GM21529 (cell line): ENCODE results near the gene PDRG1.
A peak's percentile ranks its signal among the peaks of the same experiment; 100 is the strongest.

Experiments
- ATAC-seq: cut with Tn5 transposase; IDR thresholded peaks from one replicate; pipeline ENCODE4 v1.9.1; 2021; ENCODE audit not compliant: unreplicated experiment

Gene PDRG1

DNA sequence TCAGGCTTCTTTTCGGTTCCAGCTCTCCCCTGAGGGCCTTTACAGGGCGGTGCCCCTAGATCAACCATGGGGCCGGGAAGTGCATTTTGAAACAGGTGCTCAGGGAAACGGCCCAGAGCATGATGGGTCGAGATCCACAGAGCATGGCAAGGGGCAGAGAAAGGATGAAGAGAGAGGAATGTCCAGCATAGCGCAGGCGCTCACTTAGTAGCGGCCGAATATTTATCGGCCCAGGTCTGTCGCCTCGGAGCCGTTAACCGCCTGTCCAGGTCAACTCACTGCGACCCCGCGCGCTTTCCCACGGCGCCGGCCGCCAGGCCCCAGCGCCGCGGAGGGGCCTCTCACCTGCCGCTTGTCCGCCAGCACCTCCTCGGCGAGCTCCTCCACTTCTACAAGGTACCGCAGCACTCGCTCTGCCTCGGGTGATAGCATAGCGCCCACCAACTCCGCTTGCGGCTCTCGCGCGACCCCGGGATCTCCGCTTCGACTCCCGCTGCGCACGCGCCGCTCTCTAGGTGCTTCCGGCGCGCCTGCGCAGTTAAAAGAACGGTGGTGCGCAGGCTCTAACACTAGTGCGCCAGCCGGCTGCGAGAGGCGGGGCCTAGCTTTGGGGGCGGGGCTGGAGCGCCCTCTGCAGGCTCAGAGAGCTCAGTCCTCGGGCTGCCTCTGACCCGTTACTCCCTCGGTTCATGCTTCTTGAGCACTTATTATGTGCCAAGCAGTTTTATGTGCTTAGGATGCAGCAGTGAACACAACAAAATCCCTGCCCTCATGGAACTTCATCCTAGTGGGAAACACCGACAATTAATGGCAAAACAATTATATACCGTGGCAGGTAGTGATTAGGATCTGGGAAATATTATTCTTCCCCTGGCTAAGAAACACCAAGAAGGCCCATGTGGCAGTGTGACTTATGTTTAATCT lies at the start of gene PDRG1:
Gene PDRG1 (minus strand): TSS at position 517 of the 924 bp plus-strand sequence. CDS start 85 bp downstream, at position 432.
- ATAC-seq: peak; percentile 86

DNA sequence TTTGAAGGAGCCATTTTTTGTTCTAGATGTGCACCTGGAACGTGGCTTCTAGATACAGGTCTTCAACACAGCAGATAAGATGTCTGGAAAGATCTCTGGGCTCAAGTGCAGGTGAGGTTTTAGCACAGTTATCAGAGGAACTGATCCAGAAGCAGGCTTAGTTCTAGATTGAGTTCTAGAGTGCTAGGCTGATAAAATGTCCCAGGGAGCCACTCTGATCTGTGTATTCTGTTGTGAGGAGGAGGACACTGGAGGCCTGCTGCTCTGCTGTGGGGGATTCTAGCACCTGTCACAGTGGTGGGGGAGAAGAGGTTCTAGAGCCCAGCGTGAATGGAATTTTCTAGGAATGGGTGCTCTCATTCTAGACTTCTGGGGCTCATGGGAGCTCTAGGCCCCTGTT lies 46.4 kb upstream of the PDRG1 start:
- ATAC-seq: no peak

DNA sequence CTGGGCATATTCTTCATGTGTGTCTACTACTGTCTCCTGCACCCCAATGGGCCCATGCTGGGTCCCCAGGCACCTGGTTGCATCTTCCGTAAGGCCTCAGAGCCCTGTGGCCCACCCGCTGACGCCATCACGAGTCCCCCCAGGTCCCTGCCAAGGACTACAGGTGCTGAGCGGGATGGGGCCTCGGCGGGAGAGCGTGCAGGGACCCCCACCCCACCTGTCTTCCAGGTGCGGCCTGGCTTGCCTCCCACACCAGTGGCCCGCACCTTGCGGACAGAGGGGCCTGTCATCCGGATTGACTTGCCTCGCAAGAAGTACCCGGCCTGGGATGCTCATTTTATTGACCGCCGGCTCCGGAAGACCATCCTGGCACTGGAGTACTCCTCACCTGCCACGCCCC lies 45.1 kb upstream of the PDRG1 start:
- ATAC-seq: no peak

DNA sequence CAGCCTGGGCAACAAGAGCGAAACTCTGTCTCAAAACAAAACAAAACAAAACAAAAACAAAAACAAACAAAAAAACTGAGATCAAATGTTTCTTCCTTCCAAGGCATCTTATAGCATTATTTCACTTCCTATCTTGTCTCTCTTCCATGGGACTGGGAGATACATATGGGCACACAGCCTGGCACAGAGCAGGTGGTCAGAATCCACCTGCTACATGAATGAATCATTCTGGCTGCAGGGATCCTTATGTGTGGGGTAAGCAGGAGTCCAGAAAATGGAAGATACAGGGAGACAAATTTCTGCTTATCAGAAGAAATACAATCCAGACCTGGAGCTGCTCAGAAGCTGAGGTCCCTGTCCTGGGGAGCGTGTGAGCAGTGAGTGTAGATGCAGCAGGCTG lies 40.2 kb upstream of the PDRG1 start:
- no peak for ATAC-seq

DNA sequence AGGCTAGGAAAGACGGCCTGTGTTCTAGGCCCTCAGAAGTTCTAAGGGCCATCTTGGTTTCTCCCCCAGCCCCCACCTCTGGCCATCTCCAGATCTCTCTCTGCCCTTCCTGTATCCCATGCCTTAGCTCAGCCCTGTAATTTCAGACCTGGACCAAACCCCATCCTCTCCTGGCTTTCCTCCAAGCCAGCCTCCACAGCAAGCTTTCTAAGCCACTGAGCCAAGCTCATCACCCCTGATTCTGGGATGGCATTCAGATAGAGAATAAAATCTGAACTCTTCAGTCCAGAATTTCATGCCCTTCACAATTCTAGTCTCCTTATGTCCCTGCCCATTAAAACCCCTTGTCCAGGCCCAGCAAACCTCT lies 39.5 kb upstream of the PDRG1 start:
- no peak for ATAC-seq

DNA sequence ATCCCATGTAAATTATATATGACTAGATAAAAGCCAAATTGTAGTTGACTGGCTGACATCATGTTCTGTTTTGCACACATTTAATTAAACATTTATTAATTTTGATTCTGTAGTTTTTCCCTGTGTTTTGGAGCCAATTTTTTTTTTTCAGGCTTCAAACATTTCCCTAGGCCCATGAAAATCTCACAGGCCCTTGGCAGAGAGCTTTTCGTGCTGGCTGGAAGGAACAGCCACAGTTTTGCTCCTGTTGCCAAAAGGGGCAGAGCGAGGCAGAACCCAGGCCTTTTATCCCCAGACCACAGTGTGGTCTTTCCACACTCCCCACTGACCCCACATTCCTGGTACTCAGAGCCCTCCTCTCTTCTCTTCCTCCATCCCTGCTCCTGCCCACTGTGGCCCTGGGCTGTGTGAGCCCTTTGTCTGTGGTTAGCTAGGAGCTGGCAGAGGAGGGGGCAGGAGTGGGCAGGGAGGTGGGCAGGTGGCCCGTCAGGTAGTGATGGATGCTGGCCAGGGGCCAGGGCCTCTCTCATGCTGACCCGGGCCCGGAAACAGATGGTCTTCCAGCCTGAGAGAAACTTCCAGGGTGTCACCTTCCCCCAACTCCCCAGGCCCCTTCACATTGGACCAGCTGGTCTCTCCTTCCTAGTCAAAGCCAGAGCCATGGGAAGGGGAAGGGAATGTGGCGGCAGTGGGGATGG lies 38.9 kb upstream of the PDRG1 start:
- no peak for ATAC-seq

DNA sequence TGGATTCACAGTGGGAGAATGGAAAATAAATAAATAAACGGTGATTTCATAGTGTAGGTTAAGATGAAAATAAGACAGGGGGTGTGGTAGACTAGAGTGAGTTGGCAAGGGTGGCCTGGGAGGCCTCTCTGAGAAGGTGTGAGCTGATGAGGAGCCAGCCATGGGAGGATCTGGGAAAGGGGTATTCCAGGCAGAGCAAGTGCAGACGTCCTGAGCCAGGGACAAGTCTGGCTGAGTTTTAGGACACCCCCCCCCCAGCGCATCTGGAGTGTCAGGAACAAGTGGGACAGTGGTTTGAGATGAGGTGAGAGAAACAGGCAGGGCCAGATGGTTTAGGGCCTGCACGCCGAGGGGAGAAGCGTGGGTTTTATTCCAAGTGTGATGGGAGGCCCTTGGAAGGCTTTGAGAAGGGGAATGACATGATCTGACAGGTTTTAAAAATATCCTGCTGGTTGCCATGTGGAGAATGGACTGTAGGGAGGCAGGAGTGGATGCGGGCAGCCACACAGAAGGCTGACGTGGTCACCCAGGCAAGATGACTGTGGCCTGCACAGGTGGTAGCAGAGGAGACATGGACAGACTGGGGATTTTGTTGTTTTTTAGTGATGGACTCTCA lies 37.3 kb upstream of the PDRG1 start:
- ATAC-seq: no peak

DNA sequence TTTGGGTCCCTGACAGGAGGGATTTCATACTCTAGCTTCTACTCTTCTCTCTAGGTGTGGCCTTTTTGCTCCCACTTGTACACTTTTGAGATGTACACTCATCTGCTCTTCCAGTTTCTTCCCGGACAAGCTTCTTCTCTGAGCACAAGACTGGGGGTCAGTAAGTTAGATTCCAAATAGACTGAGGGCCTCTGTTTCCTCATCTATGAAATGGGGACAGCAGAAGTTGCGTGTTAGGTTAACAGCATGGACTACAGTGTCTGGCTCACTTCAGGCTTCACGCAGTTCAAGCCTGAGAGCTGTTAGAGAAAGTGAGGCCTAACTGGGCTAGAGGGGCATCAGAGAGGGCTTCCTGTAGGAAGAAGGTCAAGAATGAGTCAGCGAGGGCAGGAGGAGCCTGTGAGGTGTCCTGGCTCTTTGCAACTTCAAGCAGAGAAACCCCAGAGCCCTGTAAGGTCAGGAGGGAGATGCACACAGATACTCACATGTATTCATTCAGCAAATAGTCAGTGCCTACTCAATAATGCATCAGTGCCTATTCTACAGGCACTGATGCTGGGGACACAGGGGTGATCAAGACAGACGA lies 36.7 kb upstream of the PDRG1 start:
- ATAC-seq: no peak

DNA sequence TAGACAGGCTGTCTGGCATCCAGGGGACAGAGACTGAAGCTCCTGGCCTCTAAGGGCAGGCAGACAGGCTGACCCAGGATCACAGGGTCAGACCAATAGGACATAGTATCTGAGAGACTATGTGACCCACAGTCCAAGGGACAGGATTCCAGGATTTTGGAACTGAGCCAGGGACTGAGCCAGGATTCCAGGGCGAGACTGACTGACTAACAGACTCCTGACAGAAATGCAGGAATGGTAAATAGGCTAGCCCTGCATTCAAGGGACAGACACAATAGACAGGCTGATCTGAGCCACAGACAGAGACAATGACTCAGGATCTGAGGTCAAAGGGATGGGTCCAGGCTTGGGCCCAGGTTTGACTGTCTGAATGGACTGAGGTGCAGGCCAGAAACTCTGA lies 35.9 kb upstream of the PDRG1 start:
- no peak for ATAC-seq

DNA sequence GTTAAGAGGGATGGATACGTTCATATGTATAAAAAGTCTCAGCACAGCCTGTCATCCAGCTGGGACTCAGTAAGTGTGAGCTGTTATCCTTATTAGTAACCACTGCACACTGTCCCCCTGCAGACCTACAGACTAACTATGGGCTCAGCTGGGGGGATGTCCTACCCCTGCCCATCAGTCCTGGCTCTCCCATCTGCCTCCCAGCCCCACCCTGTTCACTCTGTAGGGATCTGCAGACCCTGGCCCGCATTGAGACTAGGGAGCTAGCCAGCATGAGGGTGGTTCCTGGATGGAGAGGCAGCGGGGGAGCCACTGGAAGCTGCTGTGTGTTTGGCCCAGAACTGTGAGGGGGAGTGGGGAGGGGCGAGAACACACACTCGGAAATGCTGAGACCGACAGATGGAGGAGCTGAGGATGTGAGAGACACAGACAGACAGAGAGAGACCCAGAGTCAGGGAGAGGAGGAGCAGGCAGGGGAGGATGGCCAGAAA lies 33.2 kb upstream of the PDRG1 start:
- no peak for ATAC-seq

DNA sequence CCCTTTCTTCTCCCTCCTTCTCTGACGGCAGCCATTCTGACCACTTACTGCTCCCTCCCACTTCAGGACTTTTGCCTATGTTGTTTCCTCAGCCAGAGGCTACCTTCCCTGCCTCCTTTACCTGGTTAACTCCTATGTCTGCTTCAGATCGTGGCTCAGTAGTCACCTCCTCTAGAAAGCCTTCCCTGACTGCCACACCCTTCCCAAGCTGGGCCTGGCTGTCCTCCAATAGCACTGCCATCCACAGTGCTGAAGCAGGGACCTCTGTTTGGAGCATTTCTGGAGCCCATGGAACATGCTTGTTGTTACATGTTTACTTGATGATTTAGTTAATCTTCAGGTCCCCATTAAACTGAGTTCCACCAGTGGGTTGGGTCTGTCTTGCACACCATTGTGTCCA lies 29.9 kb upstream of the PDRG1 start:
- ATAC-seq: no peak

DNA sequence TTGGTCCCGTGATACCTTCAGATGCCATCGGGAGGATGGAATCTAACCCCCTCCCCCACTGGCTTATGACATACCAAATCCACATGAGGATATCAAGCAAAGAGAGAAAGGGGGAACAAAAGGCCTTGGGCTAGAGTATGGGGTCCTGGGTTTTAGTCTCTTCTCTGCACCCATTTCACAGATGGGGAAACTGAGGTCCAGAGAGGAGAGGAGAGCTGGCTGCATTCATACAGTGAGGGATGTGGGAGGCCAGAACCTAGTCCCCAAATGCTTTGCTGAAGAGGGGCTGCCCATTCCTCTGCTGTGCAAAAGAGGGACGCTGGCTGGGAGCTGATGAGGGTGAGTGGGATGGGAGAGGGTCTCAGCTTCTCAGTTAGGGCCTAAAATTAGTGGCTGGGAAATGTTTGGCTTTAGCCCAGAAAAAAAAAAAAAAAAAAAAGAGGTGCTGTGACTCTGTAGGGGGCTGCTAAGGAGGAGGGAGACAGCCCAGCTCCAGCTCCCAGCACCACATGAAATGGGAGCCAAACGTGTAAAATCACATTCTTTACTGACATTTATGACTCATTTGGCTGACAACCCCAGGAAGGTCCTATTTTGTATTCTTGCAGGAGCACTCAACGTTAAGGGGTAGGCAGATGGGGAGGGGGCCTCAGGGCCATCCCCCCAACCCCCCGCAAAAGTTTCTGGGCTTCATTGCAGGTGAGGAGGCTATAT lies 28.0 kb upstream of the PDRG1 start:
- ATAC-seq: no peak

DNA sequence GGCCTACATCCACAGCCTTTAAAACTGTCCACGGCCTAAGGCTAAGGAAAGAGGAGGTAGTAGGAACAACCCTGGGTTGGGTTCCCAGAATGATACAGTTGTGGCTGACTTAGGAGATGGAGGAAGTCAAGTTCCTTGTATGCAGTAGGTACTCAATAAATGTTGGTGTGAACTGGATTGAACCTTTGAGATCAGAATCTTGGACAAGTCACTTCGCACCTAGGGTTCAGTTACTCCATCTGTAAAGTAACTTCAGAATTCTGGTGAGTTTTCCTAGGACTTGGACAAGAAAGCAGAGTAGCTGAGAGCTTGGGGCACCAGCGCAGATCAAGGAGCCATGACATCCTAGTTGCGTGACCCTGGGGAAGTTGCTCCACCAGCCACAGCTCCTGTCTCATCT lies 25.2 kb upstream of the PDRG1 start:
- ATAC-seq: no peak

DNA sequence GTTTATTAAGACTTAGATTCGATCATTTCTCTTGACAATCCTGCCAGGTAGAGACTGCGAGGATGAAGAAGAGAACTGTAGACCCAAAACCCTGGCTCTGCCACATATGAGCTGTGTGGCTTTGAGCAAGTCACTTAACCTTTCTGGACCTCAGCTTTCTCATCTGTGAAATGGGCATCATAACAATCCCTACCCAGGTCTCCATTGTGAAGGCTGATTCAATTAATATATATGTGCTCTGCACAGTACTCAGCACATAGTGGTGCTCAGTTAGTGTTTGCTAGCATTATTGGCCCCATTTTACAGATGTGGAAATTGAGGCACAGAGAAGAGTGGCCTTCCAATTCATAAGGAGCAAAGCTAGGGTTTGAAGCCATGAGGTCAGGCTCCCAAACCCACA lies 24.0 kb upstream of the PDRG1 start:
- ATAC-seq: no peak

DNA sequence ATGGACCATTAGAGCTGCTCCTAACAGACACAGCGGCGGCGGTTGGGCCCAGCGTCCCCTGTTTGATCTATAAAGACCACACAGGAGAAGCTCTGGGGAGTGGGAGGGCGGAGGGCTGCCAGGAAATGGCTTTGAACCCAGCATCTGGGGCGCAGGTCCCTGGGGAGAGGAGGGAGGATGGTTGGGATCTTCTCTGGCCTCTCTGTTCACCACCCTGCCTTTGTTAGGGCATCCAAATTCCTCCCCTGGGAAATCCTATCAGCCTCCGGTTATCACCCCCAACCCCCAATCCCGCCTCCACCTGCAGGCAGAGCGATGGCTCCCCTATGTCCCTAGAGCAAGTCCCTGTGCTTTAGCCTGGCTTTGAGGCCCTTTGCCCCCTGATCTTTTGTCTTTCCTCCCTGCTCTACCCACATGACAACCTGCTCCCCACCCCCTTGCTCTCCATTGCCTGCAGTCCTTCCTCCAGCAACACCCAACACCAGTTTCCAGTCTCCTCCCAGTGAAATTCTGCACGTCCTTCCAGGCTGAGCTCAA lies 23.2 kb upstream of the PDRG1 start:
- no peak for ATAC-seq

DNA sequence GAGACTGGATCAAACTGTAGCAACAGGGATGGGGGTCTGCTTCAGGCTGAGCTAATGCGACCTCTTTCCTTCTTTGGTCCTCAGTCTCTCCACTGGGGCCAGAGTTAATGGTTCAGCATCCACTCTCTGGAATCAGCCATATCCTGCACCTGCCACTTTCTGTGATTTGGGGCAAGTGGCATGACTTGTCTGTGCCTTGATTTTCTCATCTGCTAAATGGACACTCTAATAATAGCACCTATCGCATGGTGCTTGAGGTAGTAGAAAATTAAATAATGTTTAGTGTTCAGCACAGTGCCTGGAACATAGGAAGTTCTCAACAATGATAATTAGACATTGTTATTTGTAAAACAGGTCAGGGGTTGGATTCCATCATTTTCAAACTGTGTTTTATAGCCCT lies 22.4 kb upstream of the PDRG1 start:
- ATAC-seq: no peak

DNA sequence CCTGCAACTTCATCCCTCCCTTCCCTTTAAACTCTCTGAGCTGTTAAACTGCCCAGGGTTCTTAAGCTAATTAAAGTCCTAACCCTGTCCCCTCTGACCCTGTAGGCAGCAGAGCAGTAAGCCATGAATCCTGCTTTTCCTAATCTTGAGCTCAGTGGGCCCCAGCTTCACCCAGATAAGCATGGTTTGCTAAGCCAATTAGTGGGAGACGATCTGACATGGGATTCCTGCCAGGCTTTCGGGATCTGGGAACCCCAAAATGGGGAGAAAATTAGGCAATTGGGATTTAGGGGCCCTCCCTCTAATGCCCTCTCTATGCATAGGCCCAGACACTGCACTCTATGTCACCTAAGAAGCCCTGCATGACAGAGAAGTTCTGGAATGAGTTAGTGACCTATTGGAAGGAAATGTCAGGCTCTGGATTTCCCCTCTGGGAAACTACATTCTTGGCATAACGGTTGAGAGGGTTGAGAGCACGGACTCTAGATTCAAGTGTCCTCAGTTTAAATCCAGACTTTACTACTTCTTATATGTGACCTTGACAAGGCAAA lies 20.7 kb upstream of the PDRG1 start:
- no peak for ATAC-seq

DNA sequence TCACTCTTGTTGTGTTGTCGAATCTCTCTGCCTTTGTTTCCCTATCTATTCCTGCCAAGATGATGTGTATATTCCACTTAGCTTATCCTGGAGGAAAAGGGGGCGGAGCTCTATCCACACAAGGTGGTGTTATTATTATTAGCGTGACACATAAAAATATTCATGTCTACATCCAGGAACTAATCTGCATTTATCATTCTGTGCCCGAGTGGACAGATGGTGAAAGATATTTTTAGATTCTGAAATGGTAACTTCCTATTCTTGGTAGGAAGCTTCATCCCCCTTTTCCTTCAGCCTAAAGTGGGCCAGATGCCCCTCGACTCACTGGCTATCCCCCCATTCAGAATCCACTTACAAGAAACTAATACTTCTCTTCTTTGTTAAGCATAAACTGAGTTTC lies 18.1 kb upstream of the PDRG1 start:
- ATAC-seq: no peak

DNA sequence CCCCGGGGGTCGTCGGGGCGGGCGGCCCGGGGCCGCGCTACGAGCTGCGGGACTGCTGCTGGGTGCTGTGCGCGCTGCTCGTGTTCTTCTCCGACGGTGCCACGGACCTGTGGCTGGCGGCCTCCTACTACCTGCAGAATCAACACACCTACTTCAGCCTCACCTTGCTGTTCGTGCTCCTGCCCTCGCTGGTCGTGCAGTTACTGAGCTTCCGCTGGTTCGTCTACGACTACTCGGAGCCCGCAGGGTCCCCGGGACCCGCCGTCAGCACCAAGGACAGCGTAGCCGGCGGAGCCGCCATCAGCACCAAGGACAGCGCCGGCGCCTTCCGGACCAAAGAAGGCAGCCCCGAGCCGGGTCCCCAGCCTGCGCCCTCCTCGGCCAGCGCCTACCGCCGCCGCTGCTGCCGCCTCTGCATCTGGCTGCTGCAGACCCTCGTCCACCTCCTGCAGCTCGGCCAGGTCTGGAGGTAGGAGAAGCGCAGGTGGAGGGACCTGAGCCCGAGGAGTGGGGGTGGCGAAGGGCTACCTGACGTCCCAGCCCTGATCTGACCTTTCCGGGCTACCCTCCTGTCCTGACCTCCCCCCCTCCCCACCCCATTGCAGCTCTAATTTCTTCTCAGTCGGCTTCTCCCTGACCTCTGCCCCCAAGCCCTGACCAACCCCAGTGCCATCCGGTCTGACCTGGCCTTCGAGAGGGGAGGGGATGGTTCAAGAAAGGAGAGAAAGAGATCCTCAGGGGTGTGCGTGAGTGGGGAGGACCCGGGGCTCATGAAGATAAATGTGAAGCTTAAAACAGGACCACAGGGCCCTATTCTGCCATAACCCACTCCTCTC lies 16.7 kb upstream of the PDRG1 start:
- no peak for ATAC-seq
